Measurements from ENCODE around the gene IRF2BP1. TPM values are rescaled to one million over a fixed set of nuclear protein-coding genes. Genes with fewer than 3 reads are reported as not detected.

The IRF2BP1 gene
- polyA plus RNA-seq, 2 of the 4 experiments (the other 2 are of a cell fraction): 10.9 to 23.1 TPM

DNA sequence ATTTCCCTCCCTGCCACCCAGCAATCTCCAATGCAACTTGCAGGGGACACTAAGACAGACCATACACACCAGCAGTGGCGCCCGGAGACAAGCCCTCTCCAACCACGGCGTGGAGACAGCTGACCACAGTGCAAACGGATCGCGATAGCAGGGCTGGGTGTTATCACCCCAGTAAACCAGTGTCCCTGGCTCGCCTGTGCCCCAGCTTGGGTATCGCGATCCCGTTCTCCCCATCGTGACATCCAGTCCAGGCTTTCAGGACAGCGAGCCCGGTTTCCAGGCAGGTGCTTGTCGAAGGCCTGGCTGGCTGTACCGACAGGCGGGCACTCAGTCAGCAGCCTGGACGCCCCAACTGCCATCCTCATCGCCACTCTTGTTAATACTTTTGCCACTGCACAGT is 49.3 kb upstream of the IRF2BP1 start:
- Histone ChIP-seq H3K4me3 (no peak overlapping the region), H3K4me1 (peaks cover 11% of the 10 kb centered on the region; the same call in 1 of the 3 replicates), H3K27ac (no peak overlapping the region), H3K9me3 (no peaks in the 10 kb centered on the region), H3K4me2 (peak overlapping the region; percentile 38; the same call in 2 of the 3 replicates)
- no peak for FAIRE-seq
- TF ChIP-seq FOSB (CRISPR knock-in tag; IDR thresholded peaks at IDR 0.05) (no peak), ELK1 (IDR thresholded peaks at IDR 0.05; ENCODE audit: low read depth, low read length) (no peak), POLR2A (IDR thresholded peaks at IDR 0.05; ENCODE audit: low read length) (no peak), KDM1A (IDR thresholded peaks at IDR 0.05; ENCODE audit: low read depth) (no peak), ESRRA (IDR thresholded peaks at IDR 0.05; ENCODE audit: borderline replicate concordance, low read length) (no peak), JUNB (IDR thresholded peaks at IDR 0.05) (no peak), USF2 (IDR thresholded peaks at IDR 0.05) (no peak), ZNF302 (CRISPR knock-in tag; IDR thresholded peaks at IDR 0.05) (no peak)
- TF ChIP-seq, protein P1, sequence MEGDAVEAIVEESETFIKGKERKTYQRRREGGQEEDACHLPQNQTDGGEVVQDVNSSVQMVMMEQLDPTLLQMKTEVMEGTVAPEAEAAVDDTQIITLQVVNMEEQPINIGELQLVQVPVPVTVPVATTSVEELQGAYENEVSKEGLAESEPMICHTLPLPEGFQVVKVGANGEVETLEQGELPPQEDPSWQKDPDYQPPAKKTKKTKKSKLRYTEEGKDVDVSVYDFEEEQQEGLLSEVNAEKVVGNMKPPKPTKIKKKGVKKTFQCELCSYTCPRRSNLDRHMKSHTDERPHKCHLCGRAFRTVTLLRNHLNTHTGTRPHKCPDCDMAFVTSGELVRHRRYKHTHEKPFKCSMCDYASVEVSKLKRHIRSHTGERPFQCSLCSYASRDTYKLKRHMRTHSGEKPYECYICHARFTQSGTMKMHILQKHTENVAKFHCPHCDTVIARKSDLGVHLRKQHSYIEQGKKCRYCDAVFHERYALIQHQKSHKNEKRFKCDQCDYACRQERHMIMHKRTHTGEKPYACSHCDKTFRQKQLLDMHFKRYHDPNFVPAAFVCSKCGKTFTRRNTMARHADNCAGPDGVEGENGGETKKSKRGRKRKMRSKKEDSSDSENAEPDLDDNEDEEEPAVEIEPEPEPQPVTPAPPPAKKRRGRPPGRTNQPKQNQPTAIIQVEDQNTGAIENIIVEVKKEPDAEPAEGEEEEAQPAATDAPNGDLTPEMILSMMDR (IDR thresholded peaks at IDR 0.05): no peak
- ATAC-seq: peak; percentile 36 to 58; a peak in 5 of 6 replicates
- WGBS (ENCODE audit: missing lambda C conversion rate): 29% methylated on average over 19 of the region's 19 CpGs
- no peak for DNase-seq (ENCODE audit: low read depth in 1 of 2, low spot score in 1 of 2)
- CTCF ChIA-PET: interaction anchor here (1.6 kb wide), 1 partner anchor 13 kb away, joined by 3 read pairs; no protein-coding TSS in a partner anchor
- POLR2A ChIA-PET: no interaction called here

GRCh38 chr19:45934551-45935230 is 48.8 kb upstream of the IRF2BP1 start:
- peak overlapping the region; percentile 38 for H3K4me2 ChIP-seq
- no peak overlapping the region for H3K4me3 ChIP-seq
- CTCF ChIA-PET: interaction anchor here (1.0 to 2.5 kb wide), 4 partner anchors 10 to 94 kb away, joined by 3 to 18 read pairs (median 4); no protein-coding TSS in a partner anchor
- no peak for TF ChIP-seq REST (IDR thresholded peaks at IDR 0.05)
- no peak for TF ChIP-seq NPAS2 (CRISPR knock-in tag; IDR thresholded peaks at IDR 0.05; ENCODE audit: borderline replicate concordance)
- TF ChIP-seq, protein P1 (IDR thresholded peaks at IDR 0.05): no peak
- TF ChIP-seq CBX8 (IDR thresholded peaks at IDR 0.05): no peak
- no peak for TF ChIP-seq HOXA7 (CRISPR knock-in tag; IDR thresholded peaks at IDR 0.05)
- no peak for TF ChIP-seq ELK1 (IDR thresholded peaks at IDR 0.05; ENCODE audit: low read depth, low read length)
- no peak for TF ChIP-seq CHD2 (IDR thresholded peaks at IDR 0.05; ENCODE audit: low read length, partially characterized antibody)
- no peak for TF ChIP-seq PBX3 (IDR thresholded peaks at IDR 0.05)
- no peak for TF ChIP-seq TP53 (CRISPR knock-in tag; IDR thresholded peaks at IDR 0.05)
- no peak for TF ChIP-seq EHMT2 (IDR thresholded peaks at IDR 0.05; ENCODE audit: low read depth)
- TF ChIP-seq, protein P2, sequence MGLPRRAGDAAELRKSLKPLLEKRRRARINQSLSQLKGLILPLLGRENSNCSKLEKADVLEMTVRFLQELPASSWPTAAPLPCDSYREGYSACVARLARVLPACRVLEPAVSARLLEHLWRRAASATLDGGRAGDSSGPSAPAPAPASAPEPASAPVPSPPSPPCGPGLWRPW (IDR thresholded peaks at IDR 0.05): no peak
- TF ChIP-seq ATOH8 (CRISPR knock-in tag; IDR thresholded peaks at IDR 0.05; ENCODE audit: low read depth): no peak
- no peak for TF ChIP-seq RFX5 (IDR thresholded peaks at IDR 0.05)
- no peak for TF ChIP-seq ZFP36 (IDR thresholded peaks at IDR 0.05; ENCODE audit: borderline replicate concordance, partially characterized antibody)
- 3% methylated on average over 18 of the region's 19 CpGs for WGBS (ENCODE audit: missing lambda C conversion rate)
- H3K4me1 ChIP-seq: peaks cover 11% of the 10 kb centered on the region; the same call in 1 of the 3 replicates
- ATAC-seq: peak in 1 of 2 experiments; percentile 31; a peak in 1 of 6 replicates
- H3K9me3 ChIP-seq: no peaks in the 10 kb centered on the region
- POLR2A ChIA-PET: no interaction called here
- no peak for DNase-seq (ENCODE audit: low read depth in 1 of 2, low spot score in 1 of 2)
- no peak for FAIRE-seq
- no peak overlapping the region for H3K27ac ChIP-seq

Measured in A549 (cell line).